CD14-positive monocyte (primary cell): ENCODE measurements around the gene SLC66A1. TPM values are rescaled to one million over a fixed set of nuclear protein-coding genes. Genes with fewer than 3 reads are reported as not detected.
"Not testable (repeated sequence)": the region's sequence is repeated elsewhere in the genome, so short reads cannot be mapped to it uniquely, and the experiment has no call there.

Experiments
- DNase-seq, 3 donors: peaks; one replicate each; pipeline ENCODE4 v3.0.0-alpha.2; 2011 to 2022
- H2AFZ ChIP-seq: 2 replicates; pipeline ENCODE4 v1.6.0; 2012; ENCODE audit warnings: mild to moderate bottlenecking, low read depth, low read length, inconsistent platforms; ENCODE audit not compliant: insufficient read depth, poor library complexity, severe bottlenecking
- H3K27ac ChIP-seq, 2 donors: 1 replicate in 1 of 2; 2 replicates in 1 of 2; pipeline ENCODE4 v1.5.1; 2012 to 2013; ENCODE audit warnings: low read length in 2 of 2, control low read depth in 1 of 2, inconsistent platforms in 1 of 2, low read depth in 1 of 2, mild to moderate bottlenecking in 1 of 2
- H3K27me3 ChIP-seq, 2 donors: one replicate each; pipeline versions ENCODE4 v1.6.0 to v1.6.1; 2011 to 2013; ENCODE audit warnings: low read length in 2 of 2; ENCODE audit not compliant: control insufficient read depth in 2 of 2, insufficient read depth in 2 of 2
- H3K36me3 ChIP-seq, 2 donors: replicated peaks in 1 of 2; 1 replicate in 1 of 2; 2 replicates in 1 of 2; pipeline versions ENCODE4 v1.5.1 to v1.6.1; 2012 to 2013; ENCODE audit warnings: low read length in 2 of 2, control low read depth in 1 of 2, inconsistent platforms in 1 of 2, mild to moderate bottlenecking in 1 of 2; ENCODE audit not compliant: insufficient read depth in 2 of 2, control insufficient read depth in 1 of 2
- H3K4me1 ChIP-seq, 2 donors: 1 replicate in 1 of 2; 2 replicates in 1 of 2; pipeline versions ENCODE4 v1.5.1 to v1.6.1; 2012 to 2013; ENCODE audit warnings: low read length in 2 of 2, control low read depth in 1 of 2, inconsistent platforms in 1 of 2, mild to moderate bottlenecking in 1 of 2, moderate library complexity in 1 of 2; ENCODE audit not compliant: insufficient read depth in 2 of 2, control insufficient read depth in 1 of 2
- H3K4me2 ChIP-seq: replicated peaks from 2 replicates; pipeline ENCODE3; 2012; ENCODE audit warnings: low read length, moderate library complexity, mild to moderate bottlenecking; ENCODE audit not compliant: poor library complexity, severe bottlenecking; ENCODE audit errors: extremely low read depth
- H3K4me3 ChIP-seq, 3 experiments: fragments of 200-600 bp in 1 of 3; sonication (generic) in 1 of 3; replicated peaks in 1 of 3; 1 replicate in 2 of 3; 2 replicates in 1 of 3; pipeline ENCODE4 v1.5.1; 2011 to 2013; ENCODE audit warnings: low read length in 3 of 3, mild to moderate bottlenecking in 3 of 3, control low read depth in 2 of 3, low read depth in 2 of 3, inconsistent platforms in 1 of 3, moderate library complexity in 1 of 3
- H3K79me2 ChIP-seq: 2 replicates; pipeline ENCODE4 v1.6.0; 2012; ENCODE audit warnings: mild to moderate bottlenecking, control low read depth, inconsistent platforms, low read length, moderate library complexity; ENCODE audit not compliant: insufficient read depth
- H3K9ac ChIP-seq: 2 replicates; pipeline ENCODE4 v1.6.0; 2017; ENCODE audit warnings: low read length, mild to moderate bottlenecking; ENCODE audit not compliant: insufficient read depth, poor library complexity, severe bottlenecking
- H3K9me3 ChIP-seq, 2 donors: replicated peaks in 1 of 2; 1 replicate in 1 of 2; 2 replicates in 1 of 2; pipeline versions ENCODE4 v1.5.1 to v1.6.1; 2012 to 2013; ENCODE audit warnings: low read length in 2 of 2, control low read depth in 1 of 2; ENCODE audit not compliant: control insufficient read depth in 1 of 2, insufficient read depth in 1 of 2
- H4K20me1 ChIP-seq: 2 replicates; pipeline ENCODE4 v1.6.0; 2012; ENCODE audit warnings: mild to moderate bottlenecking, low read length, control low read depth, moderate library complexity; ENCODE audit not compliant: insufficient read depth
- H3K27ac Mint-ChIP-seq, 7 donors: one replicate each; pipeline ENCODE4 v1.8.0; 2020; ENCODE audit warnings: mild to moderate bottlenecking in 7 of 7, mixed read lengths in 7 of 7, moderate library complexity in 6 of 7, inconsistent platforms in 2 of 7
- H3K27me3 Mint-ChIP-seq, 3 donors: one replicate each; pipeline ENCODE4 v1.8.0; 2021 to 2022; ENCODE audit warnings: low read depth in 3 of 3, mild to moderate bottlenecking in 3 of 3, mixed read lengths in 3 of 3, moderate library complexity in 3 of 3, inconsistent platforms in 1 of 3
- H3K36me3 Mint-ChIP-seq, 2 donors: one replicate each; pipeline ENCODE4 v1.8.0; 2020; ENCODE audit warnings: mixed read lengths in 2 of 2, inconsistent platforms in 1 of 2, mild to moderate bottlenecking in 1 of 2
- H3K4me1 Mint-ChIP-seq: one replicate; pipeline ENCODE4 v1.8.0; 2020; ENCODE audit warnings: mild to moderate bottlenecking, mixed read lengths
- H3K4me3 Mint-ChIP-seq, 2 donors: one replicate each; pipeline ENCODE4 v1.8.0; 2020; ENCODE audit warnings: mild to moderate bottlenecking in 2 of 2, mixed read lengths in 2 of 2, moderate library complexity in 1 of 2
- H3K9me3 Mint-ChIP-seq, 7 donors: one replicate each; pipeline ENCODE4 v1.8.0; 2020 to 2022; ENCODE audit warnings: mixed read lengths in 7 of 7, mild to moderate bottlenecking in 6 of 7, moderate library complexity in 6 of 7, inconsistent platforms in 2 of 7
- CTCF ChIP-seq: fragments of 200-600 bp; IDR thresholded peaks from one replicate; pipeline ENCODE4 v1.8.0; 2022; ENCODE audit warnings: antibody characterized with exemption, mild to moderate bottlenecking
- WGBS: methylation state at CpG from one replicate; pipeline ENCODE4 v1.1.5; 2013; ENCODE audit warnings: missing lambda C conversion rate; ENCODE audit not compliant: insufficient coverage; 5-methylcytosine and 5-hydroxymethylcytosine counted together
- intact Hi-C, 2 donors: fragments of 100-400 bp; cut with micrococcal nuclease; formaldehyde crosslinking; loops; one replicate each; pipeline versions ENCODE4 v1.15.0 to v1.15.1; 2023
- polyA plus RNA-seq, 3 donors: library from polyadenylated mRNA; depleted of rRNA in 1 of 3; unstranded in 2 of 3; stranded (reverse) in 1 of 3; fragments of 300-500 nt in 2 of 3; fragments of >200 nt in 1 of 3; fragmentation: Illumina TruSeq in 2 of 3; gene quantifications; 1 replicate in 2 of 3; 2 replicates in 1 of 3; pipeline ENCODE4 v1.2.3, GENCODE V29; 2012 to 2021

The SLC66A1 gene
- polyA plus RNA-seq, 3 donors: 9.1 to 21.1 (median 9.7) TPM

- H3K36me3 ChIP-seq: no peaks in the 10 kb centered on the region
- no peak overlapping the region for H3K4me2 ChIP-seq
- no peak for DNase-seq
- Mint-ChIP-seq H3K27me3 (peaks cover 13 to 22% (median 20%) of the 10 kb centered on the region in 3 donors), H3K27ac (no peak overlapping the region), H3K4me3 (no peak overlapping the region), H3K9me3 (peaks cover 0 to 5% (median 2%) of the 10 kb centered on the region in 7 donors), H3K4me1 (peaks cover 11% of the 10 kb centered on the region), H3K36me3 (peaks cover 0 to 8% of the 10 kb centered on the region in 2 donors)
- H3K27me3 ChIP-seq: peaks cover 6 to 17% of the 10 kb centered on the region in 2 donors
- peaks cover 6 to 11% of the 10 kb centered on the region in 2 donors for H3K4me1 ChIP-seq
- H3K4me3 ChIP-seq: no peak overlapping the region
- 75% methylated on average over 3 of the region's 8 CpGs for WGBS
- H3K79me2 ChIP-seq: no peaks in the 10 kb centered on the region
- H3K9ac ChIP-seq: no peak overlapping the region
- no peaks in the 10 kb centered on the region for H4K20me1 ChIP-seq
- no peak overlapping the region for H2AFZ ChIP-seq
- TF ChIP-seq CTCF: no peak
- H3K27ac ChIP-seq: no peak overlapping the region
- no peaks in the 10 kb centered on the region for H3K9me3 ChIP-seq
- intact Hi-C loops: no loop called here
These were observed 27.2 kb upstream of the SLC66A1 start for GRCh38 chr1:19284881-19285280.

GRCh38 chr1:19285366-19285765 lies 26.8 kb upstream of the SLC66A1 start:
- peaks cover 11% of the 10 kb centered on the region for H3K4me1 Mint-ChIP-seq
- H3K9ac ChIP-seq, H3K4me2 ChIP-seq, H3K27ac ChIP-seq, H3K27ac Mint-ChIP-seq, H3K79me2 ChIP-seq, H3K36me3 Mint-ChIP-seq, DNase-seq, H3K9me3 ChIP-seq, intact Hi-C loops, H3K4me3 Mint-ChIP-seq, H3K4me3 ChIP-seq, H3K36me3 ChIP-seq, H2AFZ ChIP-seq, H4K20me1 ChIP-seq, H3K9me3 Mint-ChIP-seq: not testable (repeated sequence)
- H3K27me3 Mint-ChIP-seq: peaks cover 14 to 22% (median 20%) of the 10 kb centered on the region in 3 donors
- no CpG with 5 or more reads among the region's 3 CpGs for WGBS
- Histone ChIP-seq H3K4me1 (peaks cover 6 to 11% of the 10 kb centered on the region in 2 donors), H3K27me3 (peaks cover 6 to 17% of the 10 kb centered on the region in 2 donors)

GRCh38 chr1:19285807-19286206 lies 26.3 kb upstream of the SLC66A1 start:
- H3K4me3 ChIP-seq, H3K27ac ChIP-seq, H3K9me3 Mint-ChIP-seq, H4K20me1 ChIP-seq, H3K27ac Mint-ChIP-seq, H3K9me3 ChIP-seq, H3K4me3 Mint-ChIP-seq, H3K79me2 ChIP-seq, H3K9ac ChIP-seq, H3K36me3 Mint-ChIP-seq, H3K4me2 ChIP-seq, H3K36me3 ChIP-seq, intact Hi-C loops, H2AFZ ChIP-seq, DNase-seq: not testable (repeated sequence)
- Histone ChIP-seq H3K4me1 (peaks cover 6 to 11% of the 10 kb centered on the region in 2 donors), H3K27me3 (peaks cover 6 to 17% of the 10 kb centered on the region in 2 donors)
- WGBS: 78% methylated on average over 3 of the region's 3 CpGs
- Mint-ChIP-seq H3K4me1 (peaks cover 11% of the 10 kb centered on the region), H3K27me3 (peaks cover 14 to 22% (median 20%) of the 10 kb centered on the region in 3 donors)
